Right renal pelvis (tissue), 4 donors: ENCODE measurements around the gene TRIM66. TPM values are rescaled to one million over a fixed set of nuclear protein-coding genes. Genes with fewer than 3 reads are reported as not detected.
"Not testable (repeated sequence)": the region's sequence is repeated elsewhere in the genome, so short reads cannot be mapped to it uniquely, and the experiment has no call there.

Experiments used
- DNase-seq, 4 donors: peaks; one replicate each; pipeline ENCODE4 v3.0.0-alpha.2; 2013; ENCODE audit warnings: low read depth in 4 of 4, low spot score in 3 of 4, missing footprints in 1 of 4
- polyA plus RNA-seq, 4 donors: library from polyadenylated mRNA; unstranded; fragments of 120-200 nt; gene quantifications; one replicate each; pipeline ENCODE4 v1.2.1, GENCODE V29; 2013; ENCODE audit not compliant: insufficient read length in 4 of 4

Gene TRIM66
- polyA plus RNA-seq, 4 donors = 4.0 to 10.1 (median 5.8) TPM

GRCh38 chr11:8693010-8693551, 10.6 kb upstream of the TRIM66 start:
- DNase-seq = no peak

- DNase-seq = no peak
Observed at GRCh38 chr11:8692417-8692816, 10.0 kb upstream of the TRIM66 start.

GRCh38 chr11:8691601-8692000, 9.1 kb upstream of the TRIM66 start:
- no peak for DNase-seq

- no peak for DNase-seq
Observed at GRCh38 chr11:8690374-8691342, 8.2 kb upstream of the TRIM66 start.

GRCh38 chr11:8689726-8690255, 7.3 kb upstream of the TRIM66 start:
- no peak for DNase-seq

- DNase-seq = peak; percentile 89 to 94 (median 92)
Observed at GRCh38 chr11:8688414-8689362, 6.2 kb upstream of the TRIM66 start.

- DNase-seq = no peak
Observed at GRCh38 chr11:8686325-8686724, 3.9 kb upstream of the TRIM66 start.

- DNase-seq = no peak
Observed at GRCh38 chr11:8685820-8686219, 3.4 kb upstream of the TRIM66 start.

- DNase-seq = no peak
Observed at GRCh38 chr11:8685306-8685705, 2.8 kb upstream of the TRIM66 start.

- DNase-seq = no peak
Observed at GRCh38 chr11:8684600-8685290, 2.3 kb upstream of the TRIM66 start.

GRCh38 chr11:8683115-8683807, 796 bp upstream of the TRIM66 start:
- no peak for DNase-seq

GRCh38 chr11:8681837-8682302, 595 bp downstream of the TRIM66 start:
- peak in 2 of 4 donors; percentile 23 to 41 for DNase-seq

GRCh38 chr11:8679006-8679405, 3.5 kb downstream of the TRIM66 start:
- DNase-seq = no peak

- no peak for DNase-seq
Observed at GRCh38 chr11:8676458-8676857, 6.0 kb downstream of the TRIM66 start.

GRCh38 chr11:8674859-8675258, 7.6 kb downstream of the TRIM66 start:
- DNase-seq = no peak

GRCh38 chr11:8672346-8672745, 10.1 kb downstream of the TRIM66 start:
- no peak for DNase-seq

- DNase-seq = no peak
Observed at GRCh38 chr11:8671651-8672062, 10.8 kb downstream of the TRIM66 start.

- DNase-seq = peak in 3 of 4 donors; percentile 47 to 63 (median 55)
Observed at GRCh38 chr11:8671193-8671612, 11.3 kb downstream of the TRIM66 start.

- not testable (repeated sequence) for DNase-seq
Observed at GRCh38 chr11:8670081-8670480, 12.4 kb downstream of the TRIM66 start.
